Parathyroid adenoma (tissue), 2 donors: Measurements from ENCODE around the gene C2orf92.

ENCODE experiments used
- H2AFZ ChIP-seq: fragments of 300-600 bp; sonication (generic); one replicate; pipeline ENCODE4 v1.7.0; 2017; ENCODE audit warnings: antibody characterized with exemption, mild to moderate bottlenecking
- H3K27ac ChIP-seq: fragments of 300-600 bp; sonication (generic); one replicate; pipeline ENCODE4 v1.7.0; 2017
- H3K27me3 ChIP-seq: fragments of 300-600 bp; sonication (generic); one replicate; pipeline ENCODE4 v1.7.0; 2017; ENCODE audit warnings: low read length; ENCODE audit not compliant: control insufficient read depth, insufficient read depth
- H3K36me3 ChIP-seq: fragments of 300-600 bp; sonication (generic); one replicate; pipeline ENCODE4 v1.7.0; 2017; ENCODE audit warnings: low read length; ENCODE audit not compliant: control insufficient read depth, insufficient read depth
- H3K4me1 ChIP-seq: fragments of 300-600 bp; sonication (generic); one replicate; pipeline ENCODE4 v1.7.0; 2017; ENCODE audit warnings: control low read depth
- H3K4me2 ChIP-seq: fragments of 300-600 bp; sonication (generic); one replicate; pipeline ENCODE4 v1.7.0; 2017; ENCODE audit warnings: low read length
- H3K4me3 ChIP-seq: fragments of 300-600 bp; sonication (generic); one replicate; pipeline ENCODE4 v1.7.0; 2017; ENCODE audit warnings: low read depth, low read length
- H3K79me2 ChIP-seq: fragments of 300-600 bp; sonication (generic); one replicate; pipeline ENCODE4 v1.7.0; 2017; ENCODE audit warnings: control low read depth
- H3K9ac ChIP-seq: fragments of 300-600 bp; sonication (generic); one replicate; pipeline ENCODE4 v1.7.0; 2017; ENCODE audit warnings: mild to moderate bottlenecking
- H3K9me3 ChIP-seq: fragments of 300-600 bp; sonication (generic); one replicate; pipeline ENCODE4 v1.7.0; 2017; ENCODE audit warnings: low read length; ENCODE audit not compliant: control insufficient read depth
- TF ChIP-seq, protein P1 (sequence below): fragments of 300-600 bp; sonication (generic); IDR thresholded peaks from one replicate; pipeline ENCODE4 v1.7.0; 2017; ENCODE audit warnings: antibody characterized with exemption, mild to moderate bottlenecking
- donor health status: primary hyperparathyroidism.

The C2orf92 gene

DNA sequence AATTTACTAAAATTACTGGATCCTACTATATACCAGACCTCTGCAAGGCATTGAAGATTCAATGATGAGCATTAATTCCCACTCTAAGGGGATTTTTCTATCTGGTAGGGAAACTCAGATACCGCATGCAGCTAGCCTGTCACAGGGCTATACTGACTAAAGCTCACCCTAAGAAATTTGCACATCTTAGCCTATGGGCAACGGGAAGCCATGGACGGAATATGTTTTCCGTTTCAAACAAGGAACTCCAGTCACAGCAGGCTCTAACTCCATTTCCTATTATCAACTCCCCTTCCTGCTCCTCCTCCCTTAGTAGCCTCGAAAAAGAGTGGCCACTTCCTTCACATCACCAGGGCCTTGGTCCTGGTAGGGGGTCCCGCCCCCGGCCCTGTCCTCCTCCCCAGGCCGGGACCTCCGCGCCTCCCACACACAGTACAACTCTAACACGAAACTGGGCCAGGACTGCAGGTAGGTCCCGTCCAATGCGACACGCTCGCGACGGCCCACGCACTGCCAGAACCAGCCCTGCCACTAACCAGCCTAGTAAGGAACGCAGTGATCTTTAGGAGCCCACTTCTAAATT is 24.3 kb upstream of the C2orf92 start:
- H3K79me2 ChIP-seq = peaks cover 5% of the 10 kb centered on the region
- no peaks in the 10 kb centered on the region for H3K9me3 ChIP-seq
- H3K27ac ChIP-seq = peak overlapping the region; percentile 92
- H3K4me1 ChIP-seq = peaks cover 13% of the 10 kb centered on the region
- peak overlapping the region; percentile 90 for H3K4me2 ChIP-seq
- TF ChIP-seq, protein P1, sequence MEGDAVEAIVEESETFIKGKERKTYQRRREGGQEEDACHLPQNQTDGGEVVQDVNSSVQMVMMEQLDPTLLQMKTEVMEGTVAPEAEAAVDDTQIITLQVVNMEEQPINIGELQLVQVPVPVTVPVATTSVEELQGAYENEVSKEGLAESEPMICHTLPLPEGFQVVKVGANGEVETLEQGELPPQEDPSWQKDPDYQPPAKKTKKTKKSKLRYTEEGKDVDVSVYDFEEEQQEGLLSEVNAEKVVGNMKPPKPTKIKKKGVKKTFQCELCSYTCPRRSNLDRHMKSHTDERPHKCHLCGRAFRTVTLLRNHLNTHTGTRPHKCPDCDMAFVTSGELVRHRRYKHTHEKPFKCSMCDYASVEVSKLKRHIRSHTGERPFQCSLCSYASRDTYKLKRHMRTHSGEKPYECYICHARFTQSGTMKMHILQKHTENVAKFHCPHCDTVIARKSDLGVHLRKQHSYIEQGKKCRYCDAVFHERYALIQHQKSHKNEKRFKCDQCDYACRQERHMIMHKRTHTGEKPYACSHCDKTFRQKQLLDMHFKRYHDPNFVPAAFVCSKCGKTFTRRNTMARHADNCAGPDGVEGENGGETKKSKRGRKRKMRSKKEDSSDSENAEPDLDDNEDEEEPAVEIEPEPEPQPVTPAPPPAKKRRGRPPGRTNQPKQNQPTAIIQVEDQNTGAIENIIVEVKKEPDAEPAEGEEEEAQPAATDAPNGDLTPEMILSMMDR = no peak
- H3K4me3 ChIP-seq = peak overlapping the region; percentile 99
- no peaks in the 10 kb centered on the region for H3K27me3 ChIP-seq
- peak overlapping the region; percentile 97 for H2AFZ ChIP-seq
- H3K9ac ChIP-seq = peak overlapping the region; percentile 11
- H3K36me3 ChIP-seq = no peaks in the 10 kb centered on the region

DNA sequence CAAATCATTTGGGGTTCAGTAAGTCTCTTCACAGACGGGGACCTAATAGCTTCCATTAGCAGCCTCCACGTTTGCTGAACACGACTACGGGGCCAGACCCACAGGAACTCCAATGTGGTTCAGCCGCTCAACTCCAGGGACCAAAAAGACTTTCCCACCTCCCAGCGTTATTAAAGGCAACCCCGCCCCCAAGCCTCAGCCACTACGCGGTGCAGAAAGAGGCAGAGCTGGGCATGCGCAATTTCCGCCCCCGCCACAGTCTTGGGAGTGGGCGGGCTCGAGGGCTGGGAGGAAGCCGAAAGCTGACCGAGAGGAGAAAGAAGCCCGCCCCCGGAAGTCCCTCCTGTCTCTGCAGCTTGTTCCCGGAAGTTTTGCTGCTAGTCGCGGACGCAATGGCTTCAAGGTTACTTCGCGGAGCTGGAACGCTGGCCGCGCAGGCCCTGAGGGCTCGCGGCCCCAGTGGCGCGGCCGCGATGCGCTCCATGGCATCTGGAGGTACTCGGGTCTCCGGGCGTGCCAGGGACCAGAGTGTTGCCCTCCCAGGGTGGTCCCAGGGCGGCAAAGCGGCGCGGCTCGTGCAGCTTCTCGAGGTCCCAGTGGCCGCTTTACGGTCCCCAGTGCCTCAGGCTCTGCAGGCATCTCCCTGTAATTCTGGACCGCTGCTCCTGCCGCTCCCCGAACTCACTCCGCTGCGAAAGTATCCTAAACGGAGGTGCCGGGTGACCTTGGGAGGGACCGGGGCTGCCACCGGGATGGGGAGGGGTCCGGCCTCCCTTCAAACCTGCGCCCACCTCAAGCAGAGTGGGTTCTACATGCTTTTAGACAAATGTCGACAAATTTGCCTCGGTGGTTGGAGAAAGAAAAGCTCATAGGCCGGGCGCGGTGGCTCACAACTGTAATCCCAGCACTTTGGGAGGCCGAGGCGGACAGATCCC is 23.6 kb upstream of the C2orf92 start, which contains the start of gene COX5B:
Gene COX5B (plus strand): TSS at position 368 of the 935 bp plus-strand sequence. CDS start 25 bp downstream, at position 393.
- Histone ChIP-seq H3K4me2 (peak within 1 kb of the TSS; percentile 90), H3K27ac (peak within 1 kb of the TSS; percentile 92), H3K4me1 (peaks cover 13% of the 10 kb centered on the region), H3K79me2 (peaks cover 5% of the 10 kb centered on the region), H3K4me3 (peak within 1 kb of the TSS; percentile 99), H3K27me3 (no peaks in the 10 kb centered on the region), H2AFZ (peak within 1 kb of the TSS; percentile 97), H3K36me3 (no peaks in the 10 kb centered on the region), H3K9ac (peak within 1 kb of the TSS; percentile 98), H3K9me3 (no peaks in the 10 kb centered on the region)
- TF ChIP-seq, protein P1 = peak; percentile 7

DNA sequence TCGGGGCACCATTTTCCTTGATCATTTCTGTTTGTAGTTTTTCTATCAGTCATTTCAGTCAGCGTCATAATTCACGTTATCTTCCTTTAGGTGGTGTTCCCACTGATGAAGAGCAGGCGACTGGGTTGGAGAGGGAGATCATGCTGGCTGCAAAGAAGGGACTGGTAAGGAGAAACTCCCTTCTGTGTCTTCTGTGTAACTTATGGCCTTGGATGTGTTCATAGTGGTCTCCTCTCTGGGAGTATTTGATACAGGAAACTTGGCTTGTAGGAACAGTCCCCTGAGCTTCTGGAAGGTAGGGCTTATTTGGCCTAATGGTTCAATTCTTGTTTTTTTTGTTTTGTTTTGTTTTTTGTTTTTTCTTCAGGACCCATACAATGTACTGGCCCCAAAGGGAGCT is 22.5 kb upstream of the C2orf92 start:
- H3K9me3 ChIP-seq = no peaks in the 10 kb centered on the region
- H3K79me2 ChIP-seq = peaks cover 5% of the 10 kb centered on the region
- peak overlapping the region; percentile 69 for H3K4me2 ChIP-seq
- peak overlapping the region; percentile 98 for H3K9ac ChIP-seq
- H3K36me3 ChIP-seq = no peaks in the 10 kb centered on the region
- peak overlapping the region; percentile 92 for H3K27ac ChIP-seq
- peaks cover 13% of the 10 kb centered on the region for H3K4me1 ChIP-seq
- no peaks in the 10 kb centered on the region for H3K27me3 ChIP-seq
- TF ChIP-seq, protein P1 = no peak
- H3K4me3 ChIP-seq = peak overlapping the region; percentile 99
- H2AFZ ChIP-seq = no peak overlapping the region

DNA sequence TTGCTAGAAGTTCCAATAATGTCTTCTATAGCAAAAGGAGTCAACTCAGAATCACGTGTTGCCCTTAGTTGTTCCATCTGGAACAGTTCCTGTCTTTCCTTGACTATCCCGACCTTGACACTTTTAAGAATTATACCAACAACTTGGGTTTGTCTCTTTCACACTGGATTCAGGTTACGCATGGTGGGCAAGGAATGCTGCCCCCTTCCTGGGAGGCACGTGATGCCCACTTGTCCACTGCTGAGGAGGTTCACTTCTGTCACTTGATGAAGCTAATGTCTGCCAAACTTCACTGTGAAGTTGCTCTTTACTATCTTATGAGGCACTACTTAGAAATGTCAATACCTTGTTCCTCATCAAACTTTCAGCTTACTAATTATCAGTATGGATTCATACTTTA is 18.4 kb upstream of the C2orf92 start:
- no peak overlapping the region for H3K4me2 ChIP-seq
- no peaks in the 10 kb centered on the region for H3K27me3 ChIP-seq
- no peak overlapping the region for H3K27ac ChIP-seq
- H3K9ac ChIP-seq = no peak overlapping the region
- peaks cover 5% of the 10 kb centered on the region for H3K79me2 ChIP-seq
- no peaks in the 10 kb centered on the region for H3K36me3 ChIP-seq
- TF ChIP-seq, protein P1 = no peak
- H3K9me3 ChIP-seq = no peaks in the 10 kb centered on the region
- H3K4me1 ChIP-seq = peaks cover 9% of the 10 kb centered on the region
- no peak overlapping the region for H2AFZ ChIP-seq
- no peak overlapping the region for H3K4me3 ChIP-seq
